GM23248 (cell line): ENCODE results near the gene RGS9.

ENCODE experiments used
- EZH2 ChIP-seq: fragments of 200-600 bp; sonication (generic); IDR thresholded peaks from 2 replicates; pipeline ENCODE4 v1.6.1; 2018; ENCODE audit warnings: antibody characterized with exemption, mild to moderate bottlenecking; ENCODE audit not compliant: insufficient read depth, poor library complexity, severe bottlenecking
- EZH2phosphoT487 ChIP-seq: fragments of 200-600 bp; sonication (generic); IDR thresholded peaks from 2 replicates; pipeline ENCODE4 v1.6.1; 2018; ENCODE audit warnings: antibody characterized with exemption, moderate library complexity, mild to moderate bottlenecking, low read depth; ENCODE audit not compliant: insufficient read depth

DNA sequence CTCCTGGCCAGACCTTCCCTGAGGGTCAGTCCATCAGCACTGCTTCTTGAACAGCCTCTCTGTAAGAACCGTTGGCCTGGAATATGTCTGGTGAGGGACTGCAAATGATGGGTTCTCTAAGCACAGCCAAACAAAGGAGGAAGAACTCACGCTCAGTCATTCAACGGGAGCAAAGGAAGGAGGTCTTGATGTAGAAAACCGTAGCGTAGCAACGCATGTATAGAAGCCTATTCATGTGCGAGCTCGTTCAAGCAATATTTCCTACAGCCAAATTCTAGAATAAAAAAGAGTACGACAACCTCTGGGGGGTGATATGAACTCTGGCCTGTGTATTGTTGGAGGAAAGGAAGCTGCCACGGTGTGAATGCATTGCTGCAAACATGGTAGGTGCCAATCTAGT lies 64.2 kb downstream of the RGS9 start:
- no peak for TF ChIP-seq EZH2
- no peak for TF ChIP-seq EZH2phosphoT487
